ENCODE data around the gene DDX5. TPM values are rescaled to one million over a fixed set of nuclear protein-coding genes. Genes with fewer than 3 reads are reported as not detected.

The DDX5 gene
- total and polyA plus RNA-seq, 2 of the 13 experiments (the other 11 are each of a cell fraction or from before 2014, with no cell fraction given): 503 to 684 TPM

DNA sequence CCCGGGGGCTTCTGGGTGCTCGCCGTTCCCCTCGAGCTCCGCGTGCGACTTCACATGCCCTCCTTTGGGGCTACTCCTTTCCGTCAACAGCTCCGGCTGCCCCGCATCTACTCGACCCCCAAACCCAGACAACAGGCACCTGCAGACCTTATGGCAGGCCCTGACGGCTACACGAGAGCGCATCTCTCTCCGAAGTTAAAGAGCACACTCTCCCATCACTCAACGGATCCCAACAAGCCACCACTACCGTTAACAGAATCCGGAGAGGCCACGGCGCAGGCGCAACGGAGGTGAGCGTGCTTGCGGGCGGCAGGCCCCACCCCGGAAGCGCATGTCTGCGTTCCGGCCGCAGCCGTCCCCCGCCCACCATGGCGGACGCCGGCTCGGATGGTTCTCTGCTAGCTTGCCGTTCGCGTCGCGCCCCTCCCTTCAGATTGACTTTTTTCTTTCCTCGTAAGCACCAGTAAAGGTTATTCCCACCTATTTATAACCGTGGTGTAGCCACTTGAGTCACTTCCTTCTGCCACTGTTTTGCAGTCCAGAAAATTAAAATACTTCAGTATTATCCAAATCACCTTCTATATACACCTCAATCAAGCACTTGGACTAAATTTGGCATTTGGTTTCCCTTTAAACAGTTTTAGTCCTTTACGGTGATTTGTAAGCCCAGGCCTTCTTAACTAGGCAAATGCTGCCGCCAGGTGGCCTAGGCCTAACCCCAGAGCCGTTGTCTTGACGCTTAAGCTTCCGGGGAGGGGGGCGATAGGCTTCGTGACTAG lies 9.1 kb downstream of the DDX5 start, which contains the start of gene POLG2 (continued):
- TF ChIP-seq, protein P1, sequence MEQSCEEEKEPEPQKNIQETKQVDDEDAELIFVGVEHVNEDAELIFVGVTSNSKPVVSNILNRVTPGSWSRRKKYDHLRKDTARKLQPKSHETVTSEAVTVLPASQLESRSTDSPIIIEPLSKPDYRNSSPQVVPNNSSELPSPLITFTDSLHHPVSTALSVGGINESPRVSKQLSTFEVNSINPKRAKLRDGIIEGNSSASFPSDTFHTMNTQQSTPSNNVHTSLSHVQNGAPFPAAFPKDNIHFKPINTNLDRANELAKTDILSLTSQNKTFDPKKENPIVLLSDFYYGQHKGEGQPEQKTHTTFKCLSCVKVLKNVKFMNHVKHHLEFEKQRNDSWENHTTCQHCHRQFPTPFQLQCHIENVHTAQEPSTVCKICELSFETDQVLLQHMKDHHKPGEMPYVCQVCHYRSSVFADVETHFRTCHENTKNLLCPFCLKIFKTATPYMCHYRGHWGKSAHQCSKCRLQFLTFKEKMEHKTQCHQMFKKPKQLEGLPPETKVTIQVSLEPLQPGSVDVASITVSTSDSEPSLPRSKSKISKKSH (CRISPR knock-in tag; IDR thresholded peaks at IDR 0.05; ENCODE audit: borderline replicate concordance): peak; percentile 98
- TF ChIP-seq, protein P2, sequence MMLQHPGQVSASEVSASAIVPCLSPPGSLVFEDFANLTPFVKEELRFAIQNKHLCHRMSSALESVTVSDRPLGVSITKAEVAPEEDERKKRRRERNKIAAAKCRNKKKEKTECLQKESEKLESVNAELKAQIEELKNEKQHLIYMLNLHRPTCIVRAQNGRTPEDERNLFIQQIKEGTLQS (CRISPR knock-in tag; IDR thresholded peaks at IDR 0.05): 0 out of 2 replicates have a peak, but pooled peaks have one; percentile 9
- TF ChIP-seq ARNT (IDR thresholded peaks at IDR 0.05): no peak
- no peak; the same call in 1 of the 2 replicates for TF ChIP-seq MZF1 (CRISPR knock-in tag; IDR thresholded peaks at IDR 0.05; ENCODE audit: borderline replicate concordance)
- peak; percentile 41; the same call in 1 of the 2 replicates for TF ChIP-seq FOXJ3 (CRISPR knock-in tag; IDR thresholded peaks at IDR 0.05; ENCODE audit: borderline replicate concordance)
- no peak; the same call in 1 of the 2 replicates for TF ChIP-seq JUN (CRISPR knock-in tag; IDR thresholded peaks at IDR 0.05)
- TF ChIP-seq, protein P3, sequence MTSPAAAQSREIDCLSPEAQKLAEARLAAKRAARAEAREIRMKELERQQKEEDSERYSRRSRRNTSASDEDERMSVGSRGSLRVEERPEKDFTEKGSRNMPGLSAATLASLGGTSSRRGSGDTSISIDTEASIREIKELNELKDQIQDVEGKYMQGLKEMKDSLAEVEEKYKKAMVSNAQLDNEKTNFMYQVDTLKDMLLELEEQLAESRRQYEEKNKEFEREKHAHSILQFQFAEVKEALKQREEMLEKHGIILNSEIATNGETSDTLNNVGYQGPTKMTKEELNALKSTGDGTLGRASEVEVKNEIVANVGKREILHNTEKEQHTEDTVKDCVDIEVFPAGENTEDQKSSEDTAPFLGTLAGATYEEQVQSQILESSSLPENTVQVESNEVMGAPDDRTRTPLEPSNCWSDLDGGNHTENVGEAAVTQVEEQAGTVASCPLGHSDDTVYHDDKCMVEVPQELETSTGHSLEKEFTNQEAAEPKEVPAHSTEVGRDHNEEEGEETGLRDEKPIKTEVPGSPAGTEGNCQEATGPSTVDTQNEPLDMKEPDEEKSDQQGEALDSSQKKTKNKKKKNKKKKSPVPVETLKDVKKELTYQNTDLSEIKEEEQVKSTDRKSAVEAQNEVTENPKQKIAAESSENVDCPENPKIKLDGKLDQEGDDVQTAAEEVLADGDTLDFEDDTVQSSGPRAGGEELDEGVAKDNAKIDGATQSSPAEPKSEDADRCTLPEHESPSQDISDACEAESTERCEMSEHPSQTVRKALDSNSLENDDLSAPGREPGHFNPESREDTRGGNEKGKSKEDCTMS (CRISPR knock-in tag; conservative IDR thresholded peaks at IDR 0.05): no peak; the same call in 1 of the 2 replicates
- TF ChIP-seq ZNF136 (CRISPR knock-in tag; IDR thresholded peaks at IDR 0.05; ENCODE audit: low read depth): peak; percentile 40; the same call in 1 of the 2 replicates
- TF ChIP-seq ZNF839 (CRISPR knock-in tag; IDR thresholded peaks at IDR 0.05; ENCODE audit: borderline replicate concordance): peak; percentile 91; the same call in 1 of the 2 replicates
- TF ChIP-seq SKI (IDR thresholded peaks at IDR 0.05; ENCODE audit: partially characterized antibody): no peak
- TF ChIP-seq KDM5A (IDR thresholded peaks at IDR 0.05; ENCODE audit: borderline replicate concordance, low read length): peak; percentile 82
- TF ChIP-seq, protein P4, sequence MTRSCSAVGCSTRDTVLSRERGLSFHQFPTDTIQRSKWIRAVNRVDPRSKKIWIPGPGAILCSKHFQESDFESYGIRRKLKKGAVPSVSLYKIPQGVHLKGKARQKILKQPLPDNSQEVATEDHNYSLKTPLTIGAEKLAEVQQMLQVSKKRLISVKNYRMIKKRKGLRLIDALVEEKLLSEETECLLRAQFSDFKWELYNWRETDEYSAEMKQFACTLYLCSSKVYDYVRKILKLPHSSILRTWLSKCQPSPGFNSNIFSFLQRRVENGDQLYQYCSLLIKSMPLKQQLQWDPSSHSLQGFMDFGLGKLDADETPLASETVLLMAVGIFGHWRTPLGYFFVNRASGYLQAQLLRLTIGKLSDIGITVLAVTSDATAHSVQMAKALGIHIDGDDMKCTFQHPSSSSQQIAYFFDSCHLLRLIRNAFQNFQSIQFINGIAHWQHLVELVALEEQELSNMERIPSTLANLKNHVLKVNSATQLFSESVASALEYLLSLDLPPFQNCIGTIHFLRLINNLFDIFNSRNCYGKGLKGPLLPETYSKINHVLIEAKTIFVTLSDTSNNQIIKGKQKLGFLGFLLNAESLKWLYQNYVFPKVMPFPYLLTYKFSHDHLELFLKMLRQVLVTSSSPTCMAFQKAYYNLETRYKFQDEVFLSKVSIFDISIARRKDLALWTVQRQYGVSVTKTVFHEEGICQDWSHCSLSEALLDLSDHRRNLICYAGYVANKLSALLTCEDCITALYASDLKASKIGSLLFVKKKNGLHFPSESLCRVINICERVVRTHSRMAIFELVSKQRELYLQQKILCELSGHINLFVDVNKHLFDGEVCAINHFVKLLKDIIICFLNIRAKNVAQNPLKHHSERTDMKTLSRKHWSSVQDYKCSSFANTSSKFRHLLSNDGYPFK (CRISPR knock-in tag; IDR thresholded peaks at IDR 0.05; ENCODE audit: borderline replicate concordance): peak; percentile 93; the same call in 1 of the 2 replicates
- TF ChIP-seq SIN3A (IDR thresholded peaks at IDR 0.05; ENCODE audit: borderline replicate concordance, low read depth, low read length): peak; percentile 85; the same call in 1 of the 2 replicates
- TF ChIP-seq NFE2L1 (CRISPR knock-in tag; IDR thresholded peaks at IDR 0.05; ENCODE audit: borderline replicate concordance): peak; percentile 89; the same call in 1 of the 2 replicates
- no peak for TF ChIP-seq MYNN (CRISPR knock-in tag; IDR thresholded peaks at IDR 0.05; ENCODE audit: low read depth)
- peak; percentile 67; the same call in 1 of the 2 replicates for TF ChIP-seq MIXL1 (CRISPR knock-in tag; IDR thresholded peaks at IDR 0.05)
- TF ChIP-seq, protein P5, sequence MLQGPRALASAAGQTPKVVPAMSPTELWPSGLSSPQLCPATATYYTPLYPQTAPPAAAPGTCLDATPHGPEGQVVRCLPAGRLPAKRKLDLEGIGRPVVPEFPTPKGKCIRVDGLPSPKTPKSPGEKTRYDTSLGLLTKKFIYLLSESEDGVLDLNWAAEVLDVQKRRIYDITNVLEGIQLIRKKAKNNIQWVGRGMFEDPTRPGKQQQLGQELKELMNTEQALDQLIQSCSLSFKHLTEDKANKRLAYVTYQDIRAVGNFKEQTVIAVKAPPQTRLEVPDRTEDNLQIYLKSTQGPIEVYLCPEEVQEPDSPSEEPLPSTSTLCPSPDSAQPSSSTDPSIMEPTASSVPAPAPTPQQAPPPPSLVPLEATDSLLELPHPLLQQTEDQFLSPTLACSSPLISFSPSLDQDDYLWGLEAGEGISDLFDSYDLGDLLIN (CRISPR knock-in tag; IDR thresholded peaks at IDR 0.05; ENCODE audit: borderline replicate concordance): peak; percentile 56; the same call in 1 of the 2 replicates
- peak; percentile 29; the same call in 1 of the 2 replicates for TF ChIP-seq ZNF263 (CRISPR knock-in tag; IDR thresholded peaks at IDR 0.05)

All from HepG2 (cell line).